Measurements from ENCODE around the gene PRPF40B. TPM values are rescaled to one million over a fixed set of nuclear protein-coding genes. Genes with fewer than 3 reads are reported as not detected.
A peak's percentile ranks its signal among the peaks of the same experiment; 100 is the strongest.

The PRPF40B gene
- total RNA-seq, 3 donors from 2014 or later (not counting 1 experiment from before 2014, with no cell fraction given): 5.6 to 6.8 (median 5.9) TPM

- peak; percentile 59 to 80 (median 79) for ATAC-seq
- H3K27ac Mint-ChIP-seq: no peak overlapping the region
Measured at GRCh38 chr12:49580572-49581535, 42.5 kb upstream of the PRPF40B start.

GRCh38 chr12:49582201-49582600, 41.2 kb upstream of the PRPF40B start:
- TF ChIP-seq CTCF (IDR thresholded peaks at IDR 0.05): no peak
- peaks cover 3% of the 10 kb centered on the region for H3K36me3 ChIP-seq (ENCODE audit: control insufficient read depth, insufficient read depth, low read length)
- no peaks in the 10 kb centered on the region for H3K9me3 Mint-ChIP-seq
- no peak overlapping the region for H3K4me3 Mint-ChIP-seq
- intact Hi-C loops (cut with micrococcal nuclease): no loop called here
- H3K36me3 Mint-ChIP-seq: no peaks in the 10 kb centered on the region
- DNase-seq (no peak), ATAC-seq (no peak)
- H3K27me3 Mint-ChIP-seq (ENCODE audit: low read depth in 2 of 2): no peaks in the 10 kb centered on the region
- H3K4me1 Mint-ChIP-seq: peaks cover 0 to 18% of the 10 kb centered on the region in 2 donors
- H3K4me1 ChIP-seq (ENCODE audit: control insufficient read depth, insufficient read depth, low read length): no peaks in the 10 kb centered on the region
- H3K27me3 ChIP-seq (ENCODE audit: control insufficient read depth, insufficient read depth, low read length): no peaks in the 10 kb centered on the region
- no peak overlapping the region for H3K4me3 ChIP-seq (ENCODE audit: low read length)
- H3K27ac ChIP-seq (ENCODE audit: low read length): no peak overlapping the region
- peak overlapping the region in 1 of 2 donors; percentile 0 for H3K27ac Mint-ChIP-seq
- WGBS (ENCODE audit: insufficient coverage): 100% methylated on average over 1 of the region's 1 CpG
- no peaks in the 10 kb centered on the region for H3K9me3 ChIP-seq (ENCODE audit: control insufficient read depth, insufficient read depth, low read length)

More at GRCh38 chr12:49580572-49581535, 42.5 kb upstream of the PRPF40B start:
- H3K36me3 Mint-ChIP-seq: no peaks in the 10 kb centered on the region
- H3K27me3 Mint-ChIP-seq (ENCODE audit: low read depth in 2 of 2): no peaks in the 10 kb centered on the region
- Histone ChIP-seq H3K4me1 (ENCODE audit: control insufficient read depth, insufficient read depth, low read length) (no peaks in the 10 kb centered on the region), H3K27me3 (ENCODE audit: control insufficient read depth, insufficient read depth, low read length) (no peaks in the 10 kb centered on the region), H3K9me3 (ENCODE audit: control insufficient read depth, insufficient read depth, low read length) (no peaks in the 10 kb centered on the region), H3K36me3 (ENCODE audit: control insufficient read depth, insufficient read depth, low read length) (peaks cover 3% of the 10 kb centered on the region), H3K4me3 (ENCODE audit: low read length) (no peak overlapping the region), H3K27ac (ENCODE audit: low read length) (no peak overlapping the region)
- no peaks in the 10 kb centered on the region for H3K9me3 Mint-ChIP-seq
- H3K4me3 Mint-ChIP-seq: no peak overlapping the region
- H3K4me1 Mint-ChIP-seq: peaks cover 0 to 18% of the 10 kb centered on the region in 2 donors
- intact Hi-C loops (cut with micrococcal nuclease): loop anchor here (1.0 kb wide), 1 partner anchor 223 kb away; no protein-coding TSS in a partner anchor
- DNase-seq: peak; percentile 35 to 74
- 49% methylated on average over 8 of the region's 8 CpGs for WGBS (ENCODE audit: insufficient coverage)
- peak; percentile 46 for TF ChIP-seq CTCF (IDR thresholded peaks at IDR 0.05)

- Mint-ChIP-seq H3K27ac (no peak overlapping the region), H3K9me3 (no peaks in the 10 kb centered on the region), H3K4me1 (peaks cover 0 to 14% of the 10 kb centered on the region in 2 donors), H3K36me3 (no peaks in the 10 kb centered on the region), H3K4me3 (no peak overlapping the region), H3K27me3 (ENCODE audit: low read depth in 2 of 2) (no peaks in the 10 kb centered on the region)
- Histone ChIP-seq H3K27me3 (ENCODE audit: control insufficient read depth, insufficient read depth, low read length) (no peaks in the 10 kb centered on the region), H3K9me3 (ENCODE audit: control insufficient read depth, insufficient read depth, low read length) (no peaks in the 10 kb centered on the region), H3K4me3 (ENCODE audit: low read length) (no peak overlapping the region), H3K36me3 (ENCODE audit: control insufficient read depth, insufficient read depth, low read length) (peaks cover 3% of the 10 kb centered on the region), H3K27ac (ENCODE audit: low read length) (no peak overlapping the region), H3K4me1 (ENCODE audit: control insufficient read depth, insufficient read depth, low read length) (no peaks in the 10 kb centered on the region)
- 95% methylated on average over 4 of the region's 4 CpGs for WGBS (ENCODE audit: insufficient coverage)
- ATAC-seq (no peak), DNase-seq (no peak)
- intact Hi-C loops (cut with micrococcal nuclease): no loop called here
- TF ChIP-seq CTCF (IDR thresholded peaks at IDR 0.05): no peak
Measured at GRCh38 chr12:49582850-49583249, 40.5 kb upstream of the PRPF40B start.

Measured in natural killer cell (primary cell).